Activated gamma-delta T cell treated with anti-CD3 and anti-CD28 coated beads, Interleukin-2, amount 50 U/mL, for 16 hours (primary cell): ENCODE measurements around the gene TRIM46.
A peak's percentile ranks its signal among the peaks of the same experiment; 100 is the strongest.
"Not testable (repeated sequence)": the region's sequence is repeated elsewhere in the genome, so short reads cannot be mapped to it uniquely, and the experiment has no call there.

Experiments used
- DNase-seq: peaks from one replicate; pipeline ENCODE4 v3.0.0-alpha.2; 2020; ENCODE audit warnings: low read depth

The TRIM46 gene

DNA sequence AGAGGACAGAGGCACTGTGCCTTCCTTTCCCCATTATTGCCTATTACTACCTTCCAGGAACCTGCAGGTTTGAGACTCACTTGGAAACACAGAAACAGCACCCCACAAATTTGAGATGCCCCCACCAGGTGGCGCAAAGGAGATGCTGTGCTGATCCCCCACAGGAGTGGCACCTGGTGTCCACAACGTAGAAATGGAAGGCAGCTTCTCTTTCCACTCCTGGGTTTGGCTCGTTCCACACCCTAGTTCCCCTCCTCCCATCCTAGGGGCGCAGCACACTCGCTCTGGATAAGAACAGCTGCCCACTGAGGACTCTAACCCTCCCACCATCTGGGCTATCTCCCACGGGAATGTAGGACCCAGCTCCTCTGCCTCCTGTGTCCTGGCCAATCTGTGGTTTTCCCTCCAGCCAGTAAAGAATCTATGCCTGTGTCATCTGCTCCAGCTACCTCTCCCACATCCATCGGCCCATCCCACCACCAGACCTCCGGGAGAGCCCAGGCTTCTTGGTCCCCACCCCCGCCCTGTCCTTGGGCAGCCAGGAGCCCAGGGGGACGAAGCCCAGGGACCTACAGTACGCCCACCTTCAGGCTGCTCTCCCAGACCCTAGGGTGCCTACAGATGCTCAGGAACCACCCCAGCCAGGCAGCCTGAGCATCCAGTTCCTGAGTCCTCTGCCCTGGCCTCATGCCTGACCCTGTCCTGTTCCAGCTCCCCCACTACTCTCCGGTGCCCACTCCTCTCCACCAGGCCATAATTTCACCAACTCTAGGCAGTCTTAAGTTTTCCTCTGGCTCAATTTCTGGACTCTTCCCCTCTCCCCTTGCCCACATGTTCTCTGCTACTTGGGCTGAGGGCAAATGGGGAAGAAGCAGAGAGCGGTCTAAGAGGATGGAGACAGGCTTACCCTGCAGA, 33.5 kb downstream of the TRIM46 start:
- DNase-seq, result peak; percentile 86

DNA sequence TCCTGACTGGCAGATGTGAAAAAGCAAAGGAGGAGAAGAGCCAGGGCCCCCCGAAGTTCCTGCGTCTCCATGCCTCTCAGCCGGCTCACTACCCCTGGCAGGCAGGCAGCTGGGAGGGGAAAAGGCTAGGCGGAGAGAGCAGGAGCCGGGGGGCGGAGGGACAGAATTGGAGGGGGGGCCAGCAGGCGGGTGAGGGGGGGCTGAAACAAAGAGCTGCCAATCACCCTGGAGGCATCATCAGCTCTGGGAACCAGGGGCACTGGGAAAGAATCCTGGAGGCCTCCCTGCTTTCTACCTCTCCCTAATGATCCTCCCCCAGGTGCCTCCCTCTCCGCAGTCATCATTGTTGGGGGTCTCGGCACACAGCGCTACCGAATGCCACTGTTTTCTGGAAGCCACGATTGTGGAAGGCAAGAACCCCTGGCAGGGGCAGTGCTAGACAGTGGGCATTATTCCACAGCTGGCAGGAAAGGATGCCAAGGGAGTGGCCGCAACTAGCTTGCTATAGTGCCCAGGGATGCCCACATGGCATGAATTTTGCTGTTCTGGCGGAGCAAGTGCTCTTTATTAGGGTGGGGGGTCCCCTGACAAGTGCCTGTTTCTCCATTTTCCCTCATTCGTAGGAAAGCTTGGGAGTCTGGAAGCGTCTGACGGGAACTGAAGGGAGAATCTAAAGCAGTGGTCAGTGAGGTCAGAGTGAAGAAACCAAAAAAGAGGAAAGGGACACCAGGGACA, 34.3 kb downstream of the TRIM46 start, which contains the start of gene THBS3:
THBS3 (minus strand) TSS at position 92 of the 735 bp plus-strand sequence; CDS start at position 71, 21 bp downstream.
- DNase-seq, result no peak

DNA sequence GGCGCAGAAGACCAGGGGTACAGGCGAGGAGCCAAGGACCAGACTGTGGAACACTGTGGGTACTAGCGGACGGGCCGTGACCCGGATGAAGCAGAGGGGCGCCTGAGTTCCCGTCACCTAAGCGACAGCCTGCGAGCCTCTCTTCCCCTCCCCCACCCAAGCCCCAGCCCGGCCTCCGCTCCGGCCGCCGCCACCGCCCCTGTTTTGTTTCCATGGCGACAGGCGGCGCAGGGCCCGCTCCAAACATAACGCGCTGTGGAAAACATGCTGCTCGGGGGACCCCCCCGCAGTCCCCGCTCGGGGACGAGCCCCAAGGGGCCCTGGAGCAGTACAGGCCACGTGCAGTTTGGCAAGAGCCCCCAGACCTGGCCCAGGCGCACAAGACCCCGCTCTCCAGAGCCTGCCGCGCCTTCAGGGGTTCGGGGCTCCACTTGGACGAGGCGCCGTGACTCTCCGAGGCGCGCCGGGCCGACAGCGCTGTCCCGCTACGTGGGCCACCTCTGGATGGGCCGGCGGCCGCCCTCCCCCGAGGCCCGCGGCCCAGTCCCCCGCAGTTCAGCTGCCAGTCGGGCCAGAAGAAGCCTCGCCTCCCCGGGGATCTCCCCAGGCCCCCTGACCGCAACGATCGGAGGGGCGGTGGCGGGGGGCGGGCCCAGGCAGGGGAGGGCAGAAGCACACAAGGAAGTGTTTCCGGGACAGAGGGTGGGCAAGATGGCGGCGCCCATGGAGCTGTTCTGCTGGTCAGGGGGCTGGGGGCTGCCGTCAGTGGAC, 35.1 kb downstream of the TRIM46 start, which contains the start of gene MTX1:
MTX1 (plus strand) TSS at position 155 of the 771 bp plus-strand sequence; CDS start at position 265, 110 bp downstream.
- peak; percentile 88 for DNase-seq

DNA sequence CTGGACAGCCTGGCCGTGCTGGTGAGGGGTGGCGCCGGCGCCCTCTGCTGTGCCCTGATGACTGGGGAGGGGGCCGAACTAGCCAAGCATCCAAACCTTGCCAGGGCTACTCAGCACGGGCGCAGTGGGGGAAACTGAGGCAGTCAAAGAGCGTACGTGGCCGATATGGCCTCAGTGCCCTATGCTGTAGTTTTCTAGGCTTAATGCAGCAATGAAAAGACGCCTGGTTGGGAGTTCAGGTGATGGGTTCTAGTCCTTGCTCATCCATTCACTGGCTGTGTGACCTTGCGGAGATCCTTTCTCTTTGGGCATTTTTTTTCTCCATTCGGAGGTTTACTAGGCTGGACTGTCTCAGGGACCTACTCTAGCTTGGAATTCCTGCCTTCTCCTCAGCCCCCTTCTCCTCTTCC, 35.7 kb downstream of the TRIM46 start:
- DNase-seq, result no peak

DNA sequence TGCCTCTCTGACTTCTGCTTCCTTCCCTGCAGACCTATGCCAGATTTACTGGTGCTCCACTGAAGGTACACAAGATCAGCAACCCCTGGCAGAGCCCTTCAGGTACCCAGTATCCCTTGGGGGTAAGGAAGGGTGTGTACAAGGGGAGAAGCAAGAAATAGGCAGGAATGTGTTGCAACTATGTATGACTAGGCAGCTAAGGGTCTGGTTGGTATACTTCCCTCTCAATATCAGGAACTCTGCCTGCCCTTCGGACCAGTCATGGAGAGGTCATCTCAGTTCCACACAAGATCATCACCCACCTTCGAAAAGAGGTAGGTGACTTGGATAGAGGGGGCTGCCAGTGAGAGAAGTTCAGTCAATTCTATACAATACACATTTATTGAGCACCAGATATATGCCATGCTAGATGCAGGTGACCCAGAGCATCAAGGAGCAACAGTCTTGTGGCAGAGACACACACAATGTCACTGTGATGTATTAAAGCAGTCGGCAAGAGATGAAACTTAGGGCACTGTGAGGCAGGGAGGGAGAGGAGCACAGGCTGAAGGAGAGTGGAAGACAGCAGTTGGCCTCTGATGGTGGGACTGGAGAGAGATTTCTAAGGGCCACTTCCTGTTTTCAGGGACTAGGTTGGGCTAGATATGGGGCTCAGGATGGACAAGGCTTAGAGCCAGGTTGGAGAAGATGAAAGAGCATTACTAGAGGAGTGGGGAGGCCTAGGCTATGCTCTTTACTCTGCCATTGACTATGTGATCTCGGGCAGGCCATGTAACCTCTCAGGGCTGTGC, 36.9 kb downstream of the TRIM46 start:
- no peak for DNase-seq

DNA sequence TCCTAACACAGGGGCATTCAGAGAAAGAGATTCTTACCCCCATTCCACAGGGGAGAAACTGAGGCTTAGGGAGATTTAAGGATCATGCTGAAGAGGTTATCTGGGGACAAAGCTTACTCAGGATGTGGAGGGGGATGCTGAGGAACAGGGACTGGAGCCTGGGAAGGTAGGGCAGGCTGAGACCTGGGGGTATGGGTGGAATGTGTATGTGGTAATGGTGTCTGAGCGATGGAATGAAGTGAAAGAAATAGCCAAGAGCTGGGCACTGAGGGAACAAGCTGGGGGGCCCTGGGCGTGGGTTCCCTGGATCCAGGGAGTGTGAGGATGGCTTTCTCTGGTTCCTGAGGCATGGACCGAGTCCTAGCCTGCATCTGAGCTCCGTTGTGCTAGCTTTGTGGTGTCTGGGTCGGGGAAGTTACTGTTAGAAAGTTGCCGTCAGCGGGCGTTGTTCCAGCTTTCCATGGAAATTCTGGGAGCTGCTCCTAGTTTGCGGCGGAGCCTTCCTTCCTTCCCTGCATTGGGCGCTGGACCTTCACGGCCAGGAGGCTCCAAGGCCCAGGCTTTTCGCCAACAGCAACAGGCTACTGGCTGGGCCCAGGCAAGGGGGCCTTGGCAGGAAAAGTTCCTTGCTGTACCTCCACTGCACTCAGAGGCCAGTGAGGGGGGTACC, 37.9 kb downstream of the TRIM46 start:
- DNase-seq, result not testable (repeated sequence)

DNA sequence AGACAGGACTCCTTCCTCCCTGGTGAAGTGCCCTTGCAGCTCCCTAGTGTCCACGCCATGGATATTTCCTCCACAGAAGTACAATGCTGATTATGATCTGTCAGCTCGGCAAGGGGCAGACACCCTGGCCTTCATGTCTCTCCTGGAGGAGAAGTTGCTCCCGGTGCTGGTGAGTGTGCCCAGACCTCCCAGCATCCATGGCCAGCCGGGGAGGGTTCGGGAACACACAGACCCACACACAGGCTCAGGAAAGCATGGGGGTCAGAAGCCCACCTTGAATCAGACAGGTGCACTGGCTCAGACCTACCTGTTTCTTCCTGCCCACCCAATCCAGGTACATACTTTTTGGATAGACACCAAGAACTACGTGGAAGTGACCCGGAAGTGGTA, 38.4 kb downstream of the TRIM46 start:
- not testable (repeated sequence) for DNase-seq

DNA sequence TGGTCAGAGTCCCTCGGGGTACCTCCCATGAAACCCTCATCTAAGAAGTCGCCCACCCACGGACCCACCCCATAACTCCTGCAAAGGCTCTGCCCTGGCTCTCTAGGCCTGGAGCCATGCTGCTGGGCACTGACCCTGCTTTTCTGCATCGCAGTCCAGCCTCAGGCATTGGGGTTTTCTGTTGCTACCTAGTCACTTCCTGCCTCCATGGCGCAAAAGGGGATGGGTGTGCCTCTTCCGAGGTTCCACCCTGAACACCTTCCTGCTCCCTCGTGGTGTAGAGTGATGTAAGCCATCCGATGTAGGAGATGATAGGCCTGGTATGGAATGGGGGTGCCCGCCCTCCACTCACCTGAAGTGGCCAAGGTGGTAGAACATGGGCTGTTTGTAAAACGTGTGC, 41.1 kb downstream of the TRIM46 start:
- DNase-seq, result not testable (repeated sequence)

DNA sequence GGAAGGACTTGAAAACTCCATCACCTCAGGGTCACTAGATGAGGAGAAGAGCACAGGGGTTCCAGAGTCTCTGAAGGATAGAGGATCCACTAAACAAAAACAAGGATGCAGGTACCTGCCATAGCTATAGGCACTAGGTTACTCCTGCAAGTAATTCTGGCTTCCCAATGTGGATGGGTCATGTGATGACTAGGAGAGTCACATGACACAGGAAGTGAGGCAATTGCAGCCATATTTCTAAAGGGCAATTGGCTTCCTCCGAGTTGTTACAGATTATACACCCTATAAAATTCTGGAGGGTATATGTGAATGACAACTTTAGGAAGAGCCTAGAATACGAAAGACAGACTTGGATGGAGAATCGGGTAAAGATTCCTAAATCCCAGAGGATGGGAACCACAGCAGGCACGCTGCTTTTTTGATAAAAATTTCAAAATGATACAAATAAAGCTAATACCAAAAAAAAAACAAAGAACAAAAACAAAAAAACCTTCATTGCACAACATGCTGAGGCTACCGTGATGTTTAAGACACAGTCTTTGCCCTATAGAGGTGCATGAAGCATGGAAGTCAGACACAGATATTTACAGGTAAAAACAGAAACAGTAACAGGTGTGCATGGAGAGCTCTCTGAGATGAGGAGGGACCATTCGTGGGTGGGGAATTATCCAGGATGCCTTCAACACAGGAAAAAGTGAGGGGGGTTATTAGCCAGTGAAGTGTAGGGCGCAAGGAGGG, 45.4 kb downstream of the TRIM46 start:
- no peak for DNase-seq

DNA sequence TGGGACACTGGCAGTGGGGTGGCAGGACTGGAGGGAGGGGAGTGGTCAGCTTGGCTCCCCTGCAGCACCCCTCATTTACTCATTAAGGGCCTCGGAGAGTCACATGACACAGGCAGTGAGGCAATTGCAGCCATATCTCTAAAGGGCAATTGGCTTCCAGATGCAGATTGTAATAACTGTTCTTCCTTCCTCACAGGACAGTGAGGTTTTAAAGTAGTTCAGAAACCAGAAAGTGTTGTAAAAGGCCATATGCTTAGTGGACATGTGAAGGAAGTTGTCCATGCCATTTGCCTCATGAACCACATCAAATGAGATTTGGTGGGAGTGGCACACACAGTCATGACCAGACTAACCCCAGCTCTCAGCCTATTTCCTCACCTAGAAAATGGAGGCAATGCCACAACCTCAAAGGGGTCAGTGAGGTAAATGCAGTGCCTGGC, 46.0 kb downstream of the TRIM46 start:
- no peak for DNase-seq

DNA sequence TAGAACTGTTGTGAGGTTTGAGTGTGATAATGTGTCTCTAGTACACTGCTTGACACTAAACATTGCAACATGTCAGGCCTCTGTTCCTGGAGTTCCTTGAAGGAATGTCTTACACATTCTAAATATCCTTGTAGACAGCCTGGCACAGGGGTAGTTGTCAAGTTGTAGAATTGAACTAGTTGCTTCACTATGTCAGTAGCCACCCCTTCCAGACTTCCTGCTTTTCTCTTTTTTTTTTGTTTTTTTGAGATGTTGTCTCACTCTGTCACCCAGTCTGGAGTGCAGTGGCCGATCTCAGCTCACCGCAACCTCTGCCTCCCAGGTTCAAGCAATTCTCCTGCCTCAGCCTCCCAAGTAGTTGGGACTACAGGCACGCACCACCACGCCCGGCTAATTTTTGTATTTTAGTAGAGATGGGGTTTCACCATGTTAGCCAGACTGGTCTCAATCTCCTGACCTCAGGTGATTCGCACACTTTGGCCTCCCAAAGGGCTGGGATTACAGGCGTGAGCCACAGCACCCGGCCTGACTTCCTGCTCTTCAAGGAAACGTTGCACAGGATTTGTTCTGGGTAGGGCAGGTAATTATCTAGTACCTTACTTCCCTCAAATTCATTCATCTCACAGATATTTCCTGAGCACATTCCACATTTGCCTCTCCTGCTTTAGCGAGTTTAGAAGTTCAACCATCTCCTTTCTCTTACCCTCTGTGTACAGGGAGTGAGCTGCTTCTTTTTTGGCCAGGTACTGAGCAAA, 46.7 kb downstream of the TRIM46 start:
- DNase-seq, result not testable (repeated sequence)

DNA sequence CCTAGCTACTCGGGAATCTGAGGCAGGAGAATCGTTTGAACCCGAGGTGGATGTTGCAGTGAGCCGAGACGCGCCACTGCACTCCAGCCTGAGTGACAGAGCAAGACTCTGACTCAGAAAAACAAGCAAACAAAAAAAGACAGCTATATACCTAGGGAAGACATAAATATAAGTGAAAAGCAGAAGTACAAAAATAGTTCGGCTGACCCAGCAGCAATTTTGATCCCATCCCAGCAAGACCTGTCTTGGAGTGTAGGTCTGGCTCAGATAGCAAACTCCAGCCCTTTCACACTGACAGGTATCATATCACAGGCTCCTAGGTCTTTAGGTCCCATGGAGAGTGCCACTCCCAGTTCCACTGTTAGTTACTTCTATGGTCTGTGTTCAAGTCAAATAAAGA, 49.4 kb downstream of the TRIM46 start:
- DNase-seq, result no peak

DNA sequence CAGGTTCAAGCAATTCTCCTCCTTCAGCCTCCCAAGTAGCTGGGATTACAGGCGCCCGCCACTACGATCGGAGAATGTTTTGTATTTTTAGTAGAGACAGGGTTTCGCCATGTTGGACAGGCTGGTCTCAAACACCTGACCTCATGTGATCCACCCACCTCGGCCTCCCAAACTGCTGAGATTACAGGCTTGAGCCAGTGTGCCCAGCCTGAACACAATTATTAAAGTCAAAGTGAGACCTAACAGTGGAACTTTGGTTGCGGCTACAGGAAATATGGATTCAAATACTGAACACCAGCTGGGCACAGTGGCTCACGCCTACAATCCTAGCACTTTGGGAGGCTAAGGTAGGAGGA, 51.7 kb downstream of the TRIM46 start:
- DNase-seq, result not testable (repeated sequence)

DNA sequence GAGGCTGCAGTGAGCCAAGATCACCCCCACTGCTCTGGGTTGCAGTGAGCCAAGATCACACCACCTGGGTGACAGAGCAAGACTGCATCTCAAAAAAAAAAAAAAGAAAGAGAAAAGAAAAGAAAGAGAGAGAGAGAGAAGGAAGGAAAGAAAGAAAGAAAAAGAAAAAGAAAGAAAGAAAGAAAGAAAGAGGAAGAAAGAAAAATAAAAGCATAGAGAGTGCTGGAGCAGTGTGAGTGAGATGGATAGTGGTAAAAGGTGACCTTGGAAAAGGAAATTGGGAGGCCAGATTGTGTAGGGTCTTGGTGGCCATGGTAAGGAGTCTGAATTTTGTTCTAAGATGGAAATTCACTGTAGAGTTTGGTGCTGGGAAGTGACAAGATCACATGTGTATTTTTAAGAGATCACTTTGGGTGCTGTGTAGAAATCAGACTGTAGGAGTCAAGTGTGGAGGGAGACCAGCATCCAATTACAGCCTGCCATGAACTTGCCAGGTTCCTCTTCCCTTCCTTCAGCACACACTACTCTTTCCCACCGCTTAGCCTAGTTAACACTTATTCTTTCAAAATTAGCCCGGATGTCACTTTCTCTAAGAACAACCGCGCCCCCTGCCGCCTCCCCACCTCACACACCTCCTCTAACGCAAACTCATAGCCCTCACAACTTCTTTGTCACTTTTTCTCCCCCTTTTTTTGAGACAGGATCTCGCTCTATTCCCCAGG, 52.7 kb downstream of the TRIM46 start:
- peak; percentile 91 for DNase-seq

DNA sequence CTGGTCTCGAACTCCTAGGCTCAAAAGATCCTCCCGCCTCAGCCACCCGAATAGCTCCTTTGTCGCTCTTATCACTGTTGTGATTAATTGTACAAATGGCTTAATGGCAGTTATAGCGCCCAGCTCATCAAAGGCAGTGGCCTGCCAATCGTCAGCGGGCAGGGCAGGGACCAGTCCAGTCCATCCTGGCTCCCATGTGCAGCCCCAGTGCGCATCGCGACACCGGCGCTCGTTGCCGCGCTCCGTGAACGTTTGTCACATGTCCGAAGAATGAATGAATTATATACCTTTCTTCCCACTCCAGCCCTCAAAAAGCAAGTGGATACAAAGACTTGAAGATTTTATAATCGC, 53.2 kb downstream of the TRIM46 start:
- DNase-seq, result peak; percentile 36

DNA sequence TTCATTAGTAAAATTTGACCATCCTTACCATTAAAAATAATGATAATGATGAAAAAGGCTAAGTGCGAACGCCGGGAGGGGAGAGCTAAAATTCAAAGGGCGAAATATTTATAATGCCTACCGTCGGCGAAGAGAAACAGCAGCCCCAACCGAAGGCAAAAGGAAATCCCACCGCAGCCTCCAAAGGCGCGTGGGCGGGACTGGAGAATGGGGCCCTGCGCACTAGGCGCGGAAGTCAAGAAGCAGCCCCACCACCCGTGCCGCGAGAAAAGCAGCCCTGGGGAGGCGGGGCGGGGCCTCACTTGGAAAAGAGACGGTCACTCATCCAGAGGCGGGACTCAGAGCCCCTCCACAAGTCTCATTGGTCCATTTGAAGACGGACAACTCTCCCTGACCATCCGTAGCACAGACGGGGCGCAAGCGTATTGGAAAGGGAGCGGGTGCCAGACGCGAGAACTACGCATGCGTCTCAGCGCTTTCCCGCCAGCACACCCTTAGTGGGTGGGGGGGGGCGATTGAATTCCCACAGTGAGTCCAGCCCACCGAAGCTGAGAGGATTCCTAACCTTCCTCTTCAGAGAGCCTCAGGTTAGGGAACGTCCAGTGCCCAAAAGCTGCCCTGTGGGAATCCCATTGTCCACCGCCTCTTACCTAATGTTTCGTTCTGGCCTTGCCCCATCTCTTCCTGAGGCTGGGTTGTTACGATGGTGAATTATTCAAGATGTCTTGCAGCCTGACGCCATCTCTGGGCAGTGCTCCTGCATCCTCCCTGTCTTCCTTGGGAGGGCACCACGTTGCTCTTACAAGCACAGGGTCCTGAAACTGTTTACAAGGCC, 53.8 kb downstream of the TRIM46 start:
- peak; percentile 100 for DNase-seq

DNA sequence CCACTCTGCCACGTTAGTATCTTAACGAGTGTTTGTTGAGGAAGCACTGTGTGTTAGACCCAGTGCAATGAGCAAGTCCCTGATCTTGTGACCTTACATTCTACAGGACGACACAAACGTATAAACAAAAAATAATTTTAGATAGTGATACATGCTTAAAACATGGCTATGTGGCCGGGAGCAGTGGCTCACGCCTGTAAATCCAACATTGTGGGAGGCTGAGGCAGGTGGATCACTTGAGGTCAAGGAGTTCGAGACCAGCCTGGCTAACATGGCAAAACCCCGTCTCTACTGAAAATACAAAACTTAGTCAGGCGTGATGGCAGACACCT, 54.4 kb downstream of the TRIM46 start:
- no peak for DNase-seq

DNA sequence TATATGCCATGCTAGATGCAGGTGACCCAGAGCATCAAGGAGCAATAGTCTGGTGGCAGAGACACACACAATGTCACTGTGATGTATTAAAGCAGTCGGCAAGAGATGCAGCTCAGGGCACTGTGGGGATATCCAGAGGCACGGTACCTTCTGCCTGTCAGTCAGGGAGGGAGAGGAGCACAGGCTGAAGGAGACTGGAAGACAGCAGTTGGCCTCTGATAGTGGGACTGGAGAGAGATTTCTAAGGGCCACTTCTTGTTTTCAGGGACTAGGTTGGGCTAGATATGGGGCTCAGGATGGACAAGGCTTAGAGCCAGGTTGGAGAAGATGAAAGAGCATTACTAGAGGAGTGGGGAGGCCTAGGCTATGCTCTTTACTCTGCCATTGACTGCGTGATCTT, 57.7 kb downstream of the TRIM46 start:
- DNase-seq, result not testable (repeated sequence)
